Loucy (cell line): ENCODE results near the gene KNDC1.

Experiments
- H2AFZ ChIP-seq: fragments of 200-600 bp; sonication (generic); 2 replicates; pipeline ENCODE4 v1.6.0; 2016; ENCODE audit warnings: antibody characterized with exemption, mild to moderate bottlenecking, low read length, moderate library complexity
- H3F3A ChIP-seq: fragments of 200-600 bp; 2 replicates; pipeline ENCODE4 v1.6.0; 2016; ENCODE audit warnings: antibody characterized with exemption, low read depth, mild to moderate bottlenecking
- H3K27me3 ChIP-seq: fragments of 200-600 bp; sonication (generic); 2 replicates; pipeline ENCODE4 v1.6.1; 2014; ENCODE audit warnings: low read length, mild to moderate bottlenecking; ENCODE audit not compliant: insufficient read depth, poor library complexity, severe bottlenecking
- H3K36me3 ChIP-seq: fragments of 200-600 bp; sonication (generic); 2 replicates; pipeline ENCODE4 v1.6.1; 2016; ENCODE audit warnings: low read length; ENCODE audit not compliant: insufficient read depth
- H3K4me1 ChIP-seq: fragments of 200-600 bp; sonication (generic); 2 replicates; pipeline ENCODE4 v1.5.1; 2014; ENCODE audit warnings: low read length, mild to moderate bottlenecking; ENCODE audit not compliant: insufficient read depth, poor library complexity, severe bottlenecking
- H3K4me2 ChIP-seq: fragments of 200-600 bp; sonication (generic); 2 replicates; pipeline ENCODE4 v1.6.0; 2014; ENCODE audit warnings: antibody characterized with exemption, low read length, low read depth, mild to moderate bottlenecking; ENCODE audit not compliant: poor library complexity, severe bottlenecking
- H3K4me3 ChIP-seq: fragments of 200-600 bp; sonication (generic); 2 replicates; pipeline ENCODE4 v1.5.1; 2014; ENCODE audit warnings: low read length, mild to moderate bottlenecking, mixed read lengths; ENCODE audit not compliant: poor library complexity, severe bottlenecking
- H3K79me2 ChIP-seq: fragments of 200-600 bp; sonication (generic); 2 replicates; pipeline ENCODE4 v1.6.1; 2014; ENCODE audit warnings: low read length; ENCODE audit not compliant: insufficient read depth
- H3K9ac ChIP-seq: fragments of 200-600 bp; sonication (generic); 2 replicates; pipeline ENCODE4 v1.6.0; 2014; ENCODE audit warnings: mild to moderate bottlenecking, low read depth, low read length, moderate library complexity; ENCODE audit not compliant: poor library complexity, severe bottlenecking
- H3K9me2 ChIP-seq: fragments of 200-600 bp; sonication (generic); replicated peaks from 2 replicates; pipeline ENCODE4 v1.6.1; 2016; ENCODE audit warnings: low read depth, low read length, mixed read lengths
- H3K9me3 ChIP-seq: fragments of 200-600 bp; sonication (generic); 2 replicates; pipeline ENCODE4 v1.6.1; 2014; ENCODE audit warnings: mild to moderate bottlenecking, antibody characterized with exemption, low read length, low read depth; ENCODE audit not compliant: insufficient read depth
- H4K20me1 ChIP-seq: fragments of 200-600 bp; sonication (generic); 2 replicates; pipeline ENCODE4 v1.6.0; 2014; ENCODE audit warnings: antibody characterized with exemption, low read length, mild to moderate bottlenecking; ENCODE audit not compliant: insufficient read depth, poor library complexity, severe bottlenecking
- EZH2phosphoT487 ChIP-seq: fragments of 200-600 bp; IDR thresholded peaks from 2 replicates; pipeline ENCODE4 v1.6.1; 2018; ENCODE audit warnings: antibody characterized with exemption, mild to moderate bottlenecking, moderate library complexity, borderline replicate concordance
- TF ChIP-seq, protein P1 (sequence below): fragments of 200-600 bp; sonication (generic); conservative IDR thresholded peaks from 2 replicates; pipeline ENCODE4 v1.5.1; 2014; ENCODE audit warnings: mild to moderate bottlenecking, antibody characterized with exemption, low read length

Gene KNDC1

DNA sequence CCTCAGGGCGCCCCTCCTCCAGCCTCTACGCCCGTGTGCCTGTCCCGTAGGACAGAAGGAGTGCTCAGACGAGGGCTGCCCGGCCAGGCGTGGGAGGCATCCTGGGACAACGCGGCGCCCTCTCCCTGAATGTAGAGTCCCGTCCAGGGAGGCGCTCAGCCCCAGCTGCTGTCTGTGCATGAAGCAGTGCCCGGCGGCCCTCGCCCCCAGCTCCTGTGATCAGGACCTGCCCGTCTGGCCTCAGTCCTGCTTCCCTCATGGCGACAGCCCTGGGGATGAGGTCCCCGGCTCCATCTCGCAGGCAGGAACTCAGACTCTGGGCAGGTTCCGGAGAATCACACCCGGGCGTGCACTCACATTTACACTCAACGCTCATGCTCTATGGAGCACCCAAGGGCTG lies 45.1 kb downstream of the KNDC1 start:
- Histone ChIP-seq H3K4me1 (no peaks in the 10 kb centered on the region), H3K36me3 (no peaks in the 10 kb centered on the region), H3K79me2 (no peaks in the 10 kb centered on the region), H4K20me1 (no peaks in the 10 kb centered on the region), H3K9ac (no peak overlapping the region), H3F3A (no peaks in the 10 kb centered on the region), H3K9me3 (peaks cover 12% of the 10 kb centered on the region; the same call in 1 of the 2 replicates), H2AFZ (no peak overlapping the region), H3K4me2 (no peak overlapping the region), H3K27me3 (no peaks in the 10 kb centered on the region), H3K4me3 (no peak overlapping the region), H3K9me2 (no peaks in the 10 kb centered on the region)
- TF ChIP-seq, protein P1, sequence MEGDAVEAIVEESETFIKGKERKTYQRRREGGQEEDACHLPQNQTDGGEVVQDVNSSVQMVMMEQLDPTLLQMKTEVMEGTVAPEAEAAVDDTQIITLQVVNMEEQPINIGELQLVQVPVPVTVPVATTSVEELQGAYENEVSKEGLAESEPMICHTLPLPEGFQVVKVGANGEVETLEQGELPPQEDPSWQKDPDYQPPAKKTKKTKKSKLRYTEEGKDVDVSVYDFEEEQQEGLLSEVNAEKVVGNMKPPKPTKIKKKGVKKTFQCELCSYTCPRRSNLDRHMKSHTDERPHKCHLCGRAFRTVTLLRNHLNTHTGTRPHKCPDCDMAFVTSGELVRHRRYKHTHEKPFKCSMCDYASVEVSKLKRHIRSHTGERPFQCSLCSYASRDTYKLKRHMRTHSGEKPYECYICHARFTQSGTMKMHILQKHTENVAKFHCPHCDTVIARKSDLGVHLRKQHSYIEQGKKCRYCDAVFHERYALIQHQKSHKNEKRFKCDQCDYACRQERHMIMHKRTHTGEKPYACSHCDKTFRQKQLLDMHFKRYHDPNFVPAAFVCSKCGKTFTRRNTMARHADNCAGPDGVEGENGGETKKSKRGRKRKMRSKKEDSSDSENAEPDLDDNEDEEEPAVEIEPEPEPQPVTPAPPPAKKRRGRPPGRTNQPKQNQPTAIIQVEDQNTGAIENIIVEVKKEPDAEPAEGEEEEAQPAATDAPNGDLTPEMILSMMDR: no peak

DNA sequence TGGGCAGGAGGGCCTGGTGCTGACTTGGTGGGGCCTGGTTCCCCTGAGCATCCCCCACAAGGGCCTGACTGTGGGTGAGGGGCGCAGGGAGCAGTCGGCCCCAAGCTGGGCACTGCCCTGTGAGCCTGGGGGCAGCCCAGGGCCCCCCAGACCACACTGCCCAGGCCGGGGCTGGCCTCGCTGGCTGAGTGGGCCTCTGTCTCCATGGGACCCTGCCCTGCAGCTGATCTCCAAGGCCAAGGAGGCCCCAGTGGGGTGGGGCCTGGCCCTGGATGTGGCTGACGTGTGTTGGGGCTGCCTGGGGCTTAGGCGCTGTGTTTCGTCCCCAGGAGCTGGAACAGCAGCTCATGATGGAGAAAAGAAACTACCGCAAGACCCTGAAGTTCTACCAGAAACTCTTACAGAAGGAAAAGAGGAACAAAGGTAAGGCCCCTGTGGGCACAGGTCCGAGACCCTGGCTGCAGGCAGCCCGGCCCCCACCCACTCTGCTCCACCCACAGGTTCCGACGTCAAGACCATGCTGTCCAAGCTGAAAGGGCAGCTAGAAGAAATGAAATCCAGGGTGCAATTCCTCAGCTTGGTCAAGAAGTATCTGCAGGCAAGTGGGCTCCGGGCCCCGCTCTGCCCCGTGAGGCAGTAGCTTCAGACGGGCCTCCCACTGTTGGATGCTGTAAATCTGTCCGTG lies 46.5 kb downstream of the KNDC1 start:
- TF ChIP-seq, protein P1: no peak
- no peak overlapping the region for H2AFZ ChIP-seq
- H3K79me2 ChIP-seq: no peaks in the 10 kb centered on the region
- peaks cover 12% of the 10 kb centered on the region; the same call in 1 of the 2 replicates for H3K9me3 ChIP-seq
- no peak overlapping the region for H3K9ac ChIP-seq
- no peaks in the 10 kb centered on the region for H4K20me1 ChIP-seq
- H3K4me1 ChIP-seq: no peaks in the 10 kb centered on the region
- H3K4me3 ChIP-seq: no peak overlapping the region
- H3K36me3 ChIP-seq: no peaks in the 10 kb centered on the region
- no peak overlapping the region for H3K4me2 ChIP-seq
- no peaks in the 10 kb centered on the region for H3K27me3 ChIP-seq
- H3F3A ChIP-seq: no peaks in the 10 kb centered on the region
- no peaks in the 10 kb centered on the region for H3K9me2 ChIP-seq

DNA sequence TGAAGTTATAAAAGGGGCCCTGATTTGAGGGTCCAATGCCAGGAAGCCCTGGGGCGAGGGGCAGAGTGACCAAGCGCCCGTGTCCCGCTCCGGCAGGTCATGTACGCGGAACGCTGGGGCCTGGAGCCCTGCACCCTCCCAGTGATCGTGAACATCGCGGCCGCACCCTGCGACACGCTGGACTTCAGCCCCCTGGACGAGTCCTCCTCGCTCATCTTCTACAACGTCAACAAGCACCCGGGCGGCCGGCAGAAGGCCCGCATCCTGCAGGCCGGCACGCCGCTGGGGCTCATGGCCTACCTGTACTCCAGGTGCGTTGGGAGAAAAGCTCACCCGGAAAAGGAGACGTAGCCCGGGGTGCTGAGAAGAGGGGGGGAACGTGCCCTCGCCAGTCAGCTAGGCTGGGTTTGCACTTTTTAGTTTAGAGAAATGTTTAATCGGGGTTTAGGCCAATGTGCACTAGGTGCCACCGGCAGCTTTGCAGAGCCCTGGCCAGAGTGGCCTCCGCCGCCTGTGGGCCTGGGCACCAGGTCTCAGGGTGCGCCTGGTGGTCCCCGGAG lies 47.1 kb downstream of the KNDC1 start:
- Histone ChIP-seq H3K27me3 (no peaks in the 10 kb centered on the region), H3K79me2 (no peaks in the 10 kb centered on the region), H3K9ac (no peak overlapping the region), H2AFZ (no peak overlapping the region), H3K4me2 (no peak overlapping the region), H4K20me1 (no peaks in the 10 kb centered on the region), H3K9me2 (no peaks in the 10 kb centered on the region), H3K36me3 (no peaks in the 10 kb centered on the region), H3F3A (no peaks in the 10 kb centered on the region), H3K9me3 (peaks cover 12% of the 10 kb centered on the region; the same call in 1 of the 2 replicates), H3K4me1 (no peaks in the 10 kb centered on the region), H3K4me3 (no peak overlapping the region)
- TF ChIP-seq EZH2phosphoT487: no peak
- TF ChIP-seq, protein P1: no peak
